ENCODE data around the gene EME2. TPM values are rescaled to one million over a fixed set of nuclear protein-coding genes. Genes with fewer than 3 reads are reported as not detected.

EME2 gene
- total RNA-seq, 4 donors from 2014 or later: 2.3 to 13.8 (median 5.2) TPM

- no peak for TF ChIP-seq CTCF (IDR thresholded peaks at IDR 0.05; ENCODE audit: low read depth)
These were observed 13.7 kb upstream of the EME2 start for GRCh38 chr16:1758923-1759322.

GRCh38 chr16:1759511-1759910 lies 13.1 kb upstream of the EME2 start:
- no peak for TF ChIP-seq CTCF (IDR thresholded peaks at IDR 0.05; ENCODE audit: low read depth)

GRCh38 chr16:1760911-1761310 lies 11.7 kb upstream of the EME2 start:
- no peak for TF ChIP-seq CTCF (IDR thresholded peaks at IDR 0.05; ENCODE audit: low read depth)

GRCh38 chr16:1761751-1762150 lies 10.9 kb upstream of the EME2 start:
- TF ChIP-seq CTCF (IDR thresholded peaks at IDR 0.05; ENCODE audit: low read depth): no peak

GRCh38 chr16:1762196-1762878 lies 10.3 kb upstream of the EME2 start:
- no peak for TF ChIP-seq CTCF (IDR thresholded peaks at IDR 0.05; ENCODE audit: low read depth)

- no peak for TF ChIP-seq CTCF (IDR thresholded peaks at IDR 0.05; ENCODE audit: low read depth)
These were observed 9.6 kb upstream of the EME2 start for GRCh38 chr16:1762879-1763520.

GRCh38 chr16:1763521-1764511 lies 8.8 kb upstream of the EME2 start:
- TF ChIP-seq CTCF (IDR thresholded peaks at IDR 0.05; ENCODE audit: low read depth): no peak
